ENCODE results near the gene NPAS2.

The NPAS2 gene

GRCh38 chr2:101025561-101025960, 205.6 kb downstream of the NPAS2 start:
- no peak for DNase-seq

GRCh38 chr2:101026253-101026701, 206.3 kb downstream of the NPAS2 start:
- DNase-seq = no peak

GRCh38 chr2:101026923-101027469, 207.1 kb downstream of the NPAS2 start:
- DNase-seq = no peak

GRCh38 chr2:101027852-101028251, 207.9 kb downstream of the NPAS2 start:
- no peak for DNase-seq

- no peak for DNase-seq
These were observed 211.1 kb downstream of the NPAS2 start for GRCh38 chr2:101030866-101031554.

- DNase-seq = no peak
These were observed 212.3 kb downstream of the NPAS2 start for GRCh38 chr2:101032084-101032776.

GRCh38 chr2:101036562-101036961, 216.6 kb downstream of the NPAS2 start:
- DNase-seq = peak; percentile 8

- no peak for DNase-seq
These were observed 217.3 kb downstream of the NPAS2 start for GRCh38 chr2:101037161-101037755.

GRCh38 chr2:101038455-101039255, 218.7 kb downstream of the NPAS2 start:
- DNase-seq = peak; percentile 27

- DNase-seq = no peak
These were observed 220.1 kb downstream of the NPAS2 start for GRCh38 chr2:101040072-101040471.

- DNase-seq = no peak
These were observed 220.8 kb downstream of the NPAS2 start for GRCh38 chr2:101040761-101041160.

GRCh38 chr2:101041413-101041812, 221.5 kb downstream of the NPAS2 start:
- DNase-seq = no peak

GRCh38 chr2:101045330-101045729, 225.4 kb downstream of the NPAS2 start:
- no peak for DNase-seq

Data from activated CD4-positive, alpha-beta T cell treated with anti-CD3 and anti-CD28 coated beads, Interleukin-2, Interleukin-6, amounts not matched to agents 100 ng/mL and 50 ng/mL, durations not matched to agents 16 hours and 8 hours (primary cell).